Activated naive CD8-positive, alpha-beta T cell treated with anti-CD3 and anti-CD28 coated beads, Interleukin-2, amount 10 ng/mL, durations not matched to agents 7 days and 5 days (primary cell): ENCODE data around the gene TWF2. TPM values are rescaled to one million over a fixed set of nuclear protein-coding genes. Genes with fewer than 3 reads are reported as not detected.
A peak's percentile ranks its signal among the peaks of the same experiment; 100 is the strongest.

Experiments
- ATAC-seq: fragments of 150-1000 bp; cut with Tn5 transposase; one replicate; pipeline ENCODE4 v1.10.0; 2021; ENCODE audit warnings: low read depth, moderate library complexity
- POLR2A ChIA-PET: fragments of 350-600 bp; sonication (Branson Sonifier 250); formaldehyde crosslinking; loops from one replicate; lab custom pipeline; 2021; ENCODE audit warnings: antibody characterized with exemption; lab: Charles Lee
- DNase-seq: peaks from one replicate; pipeline ENCODE4 v3.0.0; 2021
- H3K27ac Mint-ChIP-seq: one replicate; pipeline ENCODE4 v1.8.0; 2022; ENCODE audit warnings: mild to moderate bottlenecking, mixed read lengths
- H3K27me3 Mint-ChIP-seq: one replicate; pipeline ENCODE4 v1.8.0; 2022; ENCODE audit warnings: mild to moderate bottlenecking, moderate library complexity, mixed read lengths
- H3K36me3 Mint-ChIP-seq: one replicate; pipeline ENCODE4 v1.8.0; 2021; ENCODE audit warnings: mild to moderate bottlenecking, mixed read lengths
- H3K4me1 Mint-ChIP-seq: one replicate; pipeline ENCODE4 v1.8.0; 2021; ENCODE audit warnings: mixed read lengths
- H3K4me3 Mint-ChIP-seq: one replicate; pipeline ENCODE4 v1.8.0; 2022; ENCODE audit warnings: mild to moderate bottlenecking, moderate library complexity, mixed read lengths
- H3K9me3 Mint-ChIP-seq: one replicate; pipeline ENCODE4 v1.8.0; 2021; ENCODE audit warnings: mixed read lengths
- total RNA-seq, 2 experiments: library from RNA; stranded (reverse); gene quantifications; one replicate each; pipeline ENCODE4 v1.2.3, GENCODE V29; 2021

The TWF2 gene
- total RNA-seq, 2 experiments from 2014 or later = 118 to 122 TPM

DNA sequence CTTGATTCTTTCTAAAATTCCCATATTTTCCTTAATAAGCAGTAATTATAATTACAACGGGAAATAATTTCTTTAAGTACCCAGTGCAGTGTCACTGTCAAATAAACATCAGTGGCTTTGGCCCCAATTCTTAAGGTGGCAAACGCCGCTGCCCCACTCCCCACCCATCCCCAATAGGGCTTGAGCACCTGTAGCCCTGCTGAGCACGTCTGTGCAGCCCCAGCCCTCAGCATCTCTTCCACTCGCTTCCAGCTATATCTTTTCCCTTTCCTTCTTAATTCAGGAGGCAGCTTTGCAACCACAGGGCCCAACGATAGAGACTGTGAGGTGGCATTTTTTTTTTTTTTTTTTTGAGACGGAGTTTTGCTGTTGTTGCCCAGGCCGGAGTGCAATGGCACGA is 15.7 kb upstream of the TWF2 start:
- peak overlapping the region; percentile 54 for H3K4me3 Mint-ChIP-seq
- H3K27me3 Mint-ChIP-seq = no peaks in the 10 kb centered on the region
- peak; percentile 19 for DNase-seq
- no peaks in the 10 kb centered on the region for H3K9me3 Mint-ChIP-seq
- peak overlapping the region; percentile 99 for H3K27ac Mint-ChIP-seq
- peaks cover 81% of the 10 kb centered on the region for H3K4me1 Mint-ChIP-seq
- ATAC-seq = no peak
- POLR2A ChIA-PET = interaction anchor here (0.7 to 30.7 kb wide), 9 partner anchors 9 to 1917 kb away, joined by 3 to 1053 read pairs (median 13); partner anchors contain the start of genes GLYCTK, PPM1M, TLR9 and TWF2
- peaks cover 62% of the 10 kb centered on the region for H3K36me3 Mint-ChIP-seq

DNA sequence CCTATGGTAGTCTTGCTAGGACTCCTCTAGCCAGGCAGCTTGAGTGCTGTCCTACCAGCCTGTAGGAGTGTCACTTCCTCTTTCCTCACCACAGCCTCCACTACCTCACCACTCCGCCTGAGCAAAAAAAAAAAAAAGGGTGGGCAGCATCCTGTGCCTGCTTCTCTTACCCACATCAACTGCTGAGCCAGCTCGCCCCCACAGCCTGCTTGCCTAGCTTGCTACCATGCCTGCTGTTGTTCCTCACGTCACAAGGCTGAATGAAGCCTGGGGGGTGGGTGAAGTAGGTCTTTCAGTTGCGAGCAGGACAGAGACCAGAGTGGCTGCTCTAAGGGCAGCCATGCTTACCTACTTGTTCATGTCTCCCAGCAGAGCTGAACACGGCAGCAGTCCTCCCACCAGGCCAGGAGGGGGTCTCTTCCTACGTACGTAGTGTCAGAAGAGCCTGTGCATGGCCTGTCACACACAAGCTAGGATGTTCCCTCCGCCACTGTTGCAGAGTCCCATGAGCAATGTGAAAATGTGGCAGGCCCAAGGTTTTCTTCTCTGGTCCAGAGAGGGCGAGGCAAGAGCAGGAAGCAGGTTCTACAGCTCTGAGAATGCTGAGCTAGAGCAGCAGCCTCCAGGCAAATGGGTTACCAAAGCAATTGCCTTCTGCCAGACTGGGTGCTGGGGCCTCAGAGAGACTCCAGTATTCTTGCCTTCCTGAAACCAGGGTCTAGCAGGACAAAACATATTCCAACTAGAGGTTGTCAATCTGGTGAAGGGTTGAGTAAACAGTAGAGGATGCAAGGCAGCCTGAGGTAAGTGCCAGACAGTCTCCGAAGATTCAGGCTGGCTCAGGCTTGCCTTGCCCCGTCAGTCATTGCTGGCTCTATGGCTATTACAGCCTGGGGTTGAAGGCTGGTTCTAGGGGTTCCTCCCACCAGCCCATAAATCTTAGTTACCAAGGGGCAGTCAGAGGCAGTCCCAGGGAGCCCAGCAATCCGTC is 14.7 kb upstream of the TWF2 start:
- no peaks in the 10 kb centered on the region for H3K27me3 Mint-ChIP-seq
- peak overlapping the region; percentile 99 for H3K27ac Mint-ChIP-seq
- H3K4me1 Mint-ChIP-seq = peaks cover 80% of the 10 kb centered on the region
- H3K4me3 Mint-ChIP-seq = peak overlapping the region; percentile 86
- DNase-seq (peak; percentile 77), ATAC-seq (peak; percentile 84)
- H3K9me3 Mint-ChIP-seq = no peaks in the 10 kb centered on the region
- H3K36me3 Mint-ChIP-seq = peaks cover 62% of the 10 kb centered on the region
- POLR2A ChIA-PET = interaction anchor here (1.0 to 30.7 kb wide), 9 partner anchors 9 to 198 kb away, joined by 3 to 1053 read pairs (median 13); partner anchors contain the start of genes GLYCTK, PPM1M, TLR9 and TWF2

DNA sequence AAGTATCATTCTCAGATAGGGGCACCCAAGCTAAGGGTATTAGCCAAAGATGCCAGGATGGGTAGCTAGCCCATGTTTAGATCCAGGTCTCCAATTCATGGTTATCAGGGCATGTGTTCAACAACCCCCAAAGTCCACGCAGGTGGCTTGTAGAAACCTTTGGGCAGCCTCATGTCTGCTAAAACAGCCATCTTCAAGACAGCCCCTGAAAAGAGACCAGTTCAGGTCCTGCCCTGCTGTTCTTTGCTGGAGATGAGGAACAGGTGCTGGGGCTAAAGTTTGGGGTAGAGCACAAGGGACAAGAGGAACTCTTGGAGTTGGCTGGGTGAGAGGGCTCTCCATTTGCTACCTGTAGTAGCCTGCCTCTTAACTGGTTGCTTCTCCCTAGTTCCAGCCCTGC is 11.2 kb upstream of the TWF2 start:
- H3K27ac Mint-ChIP-seq = peak overlapping the region; percentile 94
- H3K36me3 Mint-ChIP-seq = peaks cover 44% of the 10 kb centered on the region
- H3K27me3 Mint-ChIP-seq = no peaks in the 10 kb centered on the region
- H3K4me3 Mint-ChIP-seq = peak overlapping the region; percentile 14
- H3K4me1 Mint-ChIP-seq = peaks cover 64% of the 10 kb centered on the region
- no peaks in the 10 kb centered on the region for H3K9me3 Mint-ChIP-seq
- POLR2A ChIA-PET = interaction anchor here (1.6 to 30.7 kb wide), 4 partner anchors 11 to 28 kb away, joined by 4 to 1053 read pairs (median 81); partner anchors contain the start of genes GLYCTK, TWF2 and WDR82
- no peak for ATAC-seq
- DNase-seq = no peak

DNA sequence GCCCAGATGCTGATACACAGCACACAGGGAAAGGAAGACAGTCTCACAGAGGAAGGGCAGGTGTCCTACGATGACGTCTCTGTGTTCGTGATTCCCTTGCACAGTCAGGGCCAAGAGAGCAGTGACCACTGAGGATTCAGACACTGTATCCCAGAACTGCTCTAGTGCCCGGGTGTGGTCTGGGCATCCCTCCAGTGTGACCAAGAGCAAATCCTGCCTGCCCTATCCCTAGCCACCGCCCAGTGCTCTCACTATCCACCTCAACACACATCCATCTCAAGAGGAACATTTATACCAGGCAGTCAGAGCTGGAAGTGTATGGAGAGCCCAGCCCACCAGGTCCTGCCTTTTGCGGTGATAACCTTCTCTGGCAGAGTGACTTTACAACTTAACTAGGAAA is 10.7 kb upstream of the TWF2 start:
- DNase-seq = no peak
- peak overlapping the region; percentile 14 for H3K4me3 Mint-ChIP-seq
- no peaks in the 10 kb centered on the region for H3K27me3 Mint-ChIP-seq
- POLR2A ChIA-PET = interaction anchor here (1.6 to 30.7 kb wide), 4 partner anchors 11 to 28 kb away, joined by 4 to 1053 read pairs (median 81); partner anchors contain the start of genes GLYCTK, TWF2 and WDR82
- ATAC-seq = no peak
- H3K4me1 Mint-ChIP-seq = peaks cover 63% of the 10 kb centered on the region
- peaks cover 40% of the 10 kb centered on the region for H3K36me3 Mint-ChIP-seq
- H3K9me3 Mint-ChIP-seq = no peaks in the 10 kb centered on the region
- H3K27ac Mint-ChIP-seq = peak overlapping the region; percentile 94

DNA sequence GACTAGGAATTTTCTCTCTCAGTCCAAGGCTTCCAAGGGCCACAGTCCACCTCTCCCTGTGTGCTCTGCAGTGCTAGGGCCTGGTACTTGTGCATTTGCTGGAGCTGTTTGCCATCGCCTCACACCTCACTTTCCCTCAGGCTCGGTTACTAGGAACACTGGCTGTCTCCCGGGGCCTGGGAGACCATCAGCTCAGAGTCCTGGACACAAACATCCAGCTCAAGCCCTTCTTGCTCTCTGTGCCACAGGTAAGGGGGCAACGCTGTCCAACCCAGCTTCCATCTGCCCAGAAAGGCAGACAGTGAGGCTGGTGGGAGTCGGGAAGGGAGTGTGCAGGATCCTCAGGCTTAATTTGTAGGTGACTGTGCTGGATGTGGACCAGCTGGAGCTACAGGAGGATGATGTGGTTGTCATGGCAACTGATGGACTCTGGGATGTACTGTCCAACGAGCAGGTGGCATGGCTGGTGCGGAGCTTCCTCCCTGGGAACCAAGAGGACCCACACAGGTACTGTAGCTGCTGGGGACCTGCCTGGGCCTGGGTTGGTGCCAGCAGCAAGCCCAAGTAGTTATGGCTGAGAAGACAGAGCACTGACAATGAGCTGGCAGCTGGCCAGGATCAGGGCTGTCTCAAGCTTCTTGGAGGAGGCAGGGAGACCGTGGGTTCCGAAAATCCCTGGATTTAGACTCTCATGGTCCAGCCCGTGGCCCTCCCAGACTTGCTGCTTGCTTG is 10.0 kb upstream of the TWF2 start:
- H3K27ac Mint-ChIP-seq = peak overlapping the region; percentile 94
- POLR2A ChIA-PET = interaction anchor here (1.6 to 30.7 kb wide), 4 partner anchors 10 to 29 kb away, joined by 4 to 1053 read pairs (median 89); partner anchors contain the start of genes GLYCTK, TWF2 and WDR82
- H3K9me3 Mint-ChIP-seq = no peaks in the 10 kb centered on the region
- peaks cover 65% of the 10 kb centered on the region for H3K4me1 Mint-ChIP-seq
- DNase-seq (no peak), ATAC-seq (no peak)
- peak overlapping the region; percentile 91 for H3K4me3 Mint-ChIP-seq
- H3K36me3 Mint-ChIP-seq = peaks cover 37% of the 10 kb centered on the region
- no peaks in the 10 kb centered on the region for H3K27me3 Mint-ChIP-seq

DNA sequence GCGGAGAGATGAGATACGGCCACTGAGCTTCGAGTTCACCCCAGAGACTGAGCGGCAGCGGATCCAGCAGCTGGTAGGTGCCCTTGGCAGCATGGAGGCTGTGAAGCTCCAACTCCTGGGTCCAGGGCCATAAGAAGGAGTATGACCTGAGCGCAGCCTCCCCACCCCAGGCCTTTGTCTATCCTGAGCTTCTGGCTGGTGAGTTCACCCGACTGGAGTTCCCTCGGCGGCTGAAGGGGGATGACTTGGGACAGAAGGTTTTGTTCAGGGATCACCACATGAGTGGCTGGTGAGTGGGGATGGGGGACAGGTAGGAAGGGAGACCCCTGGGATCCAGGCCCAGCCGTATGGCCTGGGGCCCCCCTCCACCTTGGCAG is 9.2 kb upstream of the TWF2 start:
- Mint-ChIP-seq H3K4me1 (peaks cover 63% of the 10 kb centered on the region), H3K27me3 (no peaks in the 10 kb centered on the region), H3K27ac (peak overlapping the region; percentile 94), H3K4me3 (peak overlapping the region; percentile 91), H3K36me3 (peaks cover 35% of the 10 kb centered on the region), H3K9me3 (no peaks in the 10 kb centered on the region)
- no peak for DNase-seq
- ATAC-seq = no peak
- POLR2A ChIA-PET = interaction anchor here (3.8 to 30.7 kb wide), 3 partner anchors 9 to 30 kb away, joined by 20 to 1053 read pairs (median 158); partner anchors contain the start of genes GLYCTK, TWF2 and WDR82

DNA sequence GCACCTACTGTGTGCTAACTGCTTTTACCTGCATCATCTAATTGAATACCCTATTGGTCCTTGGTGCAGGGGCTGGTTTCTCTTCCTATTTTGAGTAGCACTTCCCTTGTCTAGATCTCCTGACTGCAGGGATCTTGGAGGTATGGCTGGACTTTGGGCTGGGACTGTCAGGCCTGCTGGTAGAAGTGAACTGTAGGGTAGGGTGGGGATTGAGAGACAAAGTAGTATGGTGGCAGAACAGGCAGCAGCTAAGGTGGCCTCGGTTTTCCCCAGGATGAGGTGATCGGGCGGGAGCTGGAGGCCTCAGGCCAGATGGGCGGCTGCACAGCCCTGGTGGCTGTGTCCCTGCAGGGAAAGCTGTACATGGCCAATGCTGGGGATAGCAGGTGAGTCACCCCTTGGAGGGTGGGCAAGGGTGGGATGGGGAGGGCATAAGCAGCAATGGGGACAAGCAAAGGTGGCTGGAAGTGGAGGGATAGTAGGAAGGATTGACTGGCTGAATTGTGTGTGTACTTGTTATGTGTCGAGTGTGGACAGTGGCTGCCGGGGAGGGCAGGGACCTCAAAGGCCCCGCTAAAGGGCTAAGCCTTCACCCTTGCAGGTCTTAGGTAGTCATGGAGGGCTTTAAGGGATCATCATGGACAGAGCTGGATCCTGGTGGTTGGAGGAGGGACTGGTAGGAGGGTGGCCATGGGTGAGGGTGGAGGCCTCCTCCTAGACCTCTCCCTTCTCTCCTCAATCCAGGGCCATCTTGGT is 8.6 kb upstream of the TWF2 start:
- ATAC-seq (no peak), DNase-seq (no peak)
- Mint-ChIP-seq H3K27ac (peak overlapping the region; percentile 94), H3K36me3 (peaks cover 31% of the 10 kb centered on the region), H3K4me1 (peaks cover 60% of the 10 kb centered on the region), H3K27me3 (no peaks in the 10 kb centered on the region), H3K9me3 (no peaks in the 10 kb centered on the region), H3K4me3 (peak overlapping the region; percentile 91)
- POLR2A ChIA-PET = interaction anchor here (3.8 to 30.7 kb wide), 3 partner anchors 8 to 30 kb away, joined by 20 to 1053 read pairs (median 158); partner anchors contain the start of genes GLYCTK, TWF2 and WDR82

DNA sequence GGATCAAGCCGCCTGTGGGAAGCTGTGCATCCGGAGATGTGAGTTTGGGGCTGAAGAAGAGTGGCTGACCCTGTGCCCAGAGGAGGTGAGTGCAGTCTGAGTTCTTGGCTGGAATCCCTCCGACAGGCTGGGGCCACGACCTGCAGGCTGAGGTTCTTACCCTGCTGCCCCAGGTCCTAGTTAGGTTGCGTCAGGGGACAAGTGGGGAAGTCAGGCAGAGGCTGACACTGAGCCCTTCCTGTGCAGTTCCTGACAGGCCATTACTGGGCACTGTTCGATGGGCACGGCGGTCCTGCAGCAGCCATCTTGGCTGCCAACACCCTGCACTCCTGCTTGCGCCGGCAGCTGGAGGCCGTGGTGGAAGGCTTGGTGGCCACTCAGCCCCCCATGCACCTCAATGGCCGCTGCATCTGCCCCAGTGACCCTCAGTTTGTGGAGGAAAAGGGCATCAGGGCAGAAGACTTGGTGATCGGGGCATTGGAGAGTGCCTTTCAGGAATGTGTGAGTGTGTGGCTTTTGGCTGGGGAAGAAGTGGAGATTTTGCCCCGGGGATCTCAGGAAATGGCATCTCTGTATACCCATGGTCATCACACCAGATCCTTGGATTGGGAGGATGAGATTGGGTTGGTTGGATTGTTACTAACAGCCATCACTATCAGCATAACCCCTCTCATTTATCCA is 7.9 kb upstream of the TWF2 start:
- POLR2A ChIA-PET = interaction anchor here (1.1 to 30.7 kb wide), 6 partner anchors 7 to 575 kb away, joined by 3 to 1053 read pairs (median 19); partner anchors contain the start of genes GLYCTK and WDR82
- peak overlapping the region; percentile 94 for H3K27ac Mint-ChIP-seq
- ATAC-seq = peak; percentile 12
- peaks cover 59% of the 10 kb centered on the region for H3K4me1 Mint-ChIP-seq
- H3K9me3 Mint-ChIP-seq = no peaks in the 10 kb centered on the region
- H3K4me3 Mint-ChIP-seq = peak overlapping the region; percentile 91
- H3K36me3 Mint-ChIP-seq = peaks cover 29% of the 10 kb centered on the region
- no peaks in the 10 kb centered on the region for H3K27me3 Mint-ChIP-seq
- DNase-seq = peak; percentile 53

DNA sequence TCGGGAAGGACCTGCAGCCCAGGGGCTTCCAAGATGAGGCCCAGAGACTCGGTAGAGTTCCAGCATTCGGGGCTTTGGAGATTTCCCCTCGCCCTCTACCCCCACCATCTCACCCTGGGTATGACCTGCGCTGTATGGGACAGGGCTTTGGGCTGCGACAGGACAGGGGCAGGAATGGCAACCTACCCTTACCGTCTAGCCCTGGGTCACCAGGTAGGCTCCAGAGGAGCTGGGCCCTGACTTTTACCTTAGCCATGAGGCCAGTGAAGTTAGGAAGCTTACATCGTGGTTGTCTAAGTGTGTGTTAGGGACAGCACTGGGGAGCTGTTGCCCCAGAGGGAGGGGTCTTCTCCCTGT is 7.3 kb upstream of the TWF2 start:
- peak; percentile 8 for ATAC-seq
- Mint-ChIP-seq H3K9me3 (no peaks in the 10 kb centered on the region), H3K4me1 (peaks cover 59% of the 10 kb centered on the region), H3K4me3 (peak overlapping the region; percentile 91), H3K27ac (peak overlapping the region; percentile 94), H3K27me3 (no peaks in the 10 kb centered on the region), H3K36me3 (peaks cover 29% of the 10 kb centered on the region)
- POLR2A ChIA-PET = interaction anchor here (1.1 to 30.7 kb wide), 6 partner anchors 8 to 574 kb away, joined by 3 to 1053 read pairs (median 19); partner anchors contain the start of genes GLYCTK and WDR82
- no peak for DNase-seq

DNA sequence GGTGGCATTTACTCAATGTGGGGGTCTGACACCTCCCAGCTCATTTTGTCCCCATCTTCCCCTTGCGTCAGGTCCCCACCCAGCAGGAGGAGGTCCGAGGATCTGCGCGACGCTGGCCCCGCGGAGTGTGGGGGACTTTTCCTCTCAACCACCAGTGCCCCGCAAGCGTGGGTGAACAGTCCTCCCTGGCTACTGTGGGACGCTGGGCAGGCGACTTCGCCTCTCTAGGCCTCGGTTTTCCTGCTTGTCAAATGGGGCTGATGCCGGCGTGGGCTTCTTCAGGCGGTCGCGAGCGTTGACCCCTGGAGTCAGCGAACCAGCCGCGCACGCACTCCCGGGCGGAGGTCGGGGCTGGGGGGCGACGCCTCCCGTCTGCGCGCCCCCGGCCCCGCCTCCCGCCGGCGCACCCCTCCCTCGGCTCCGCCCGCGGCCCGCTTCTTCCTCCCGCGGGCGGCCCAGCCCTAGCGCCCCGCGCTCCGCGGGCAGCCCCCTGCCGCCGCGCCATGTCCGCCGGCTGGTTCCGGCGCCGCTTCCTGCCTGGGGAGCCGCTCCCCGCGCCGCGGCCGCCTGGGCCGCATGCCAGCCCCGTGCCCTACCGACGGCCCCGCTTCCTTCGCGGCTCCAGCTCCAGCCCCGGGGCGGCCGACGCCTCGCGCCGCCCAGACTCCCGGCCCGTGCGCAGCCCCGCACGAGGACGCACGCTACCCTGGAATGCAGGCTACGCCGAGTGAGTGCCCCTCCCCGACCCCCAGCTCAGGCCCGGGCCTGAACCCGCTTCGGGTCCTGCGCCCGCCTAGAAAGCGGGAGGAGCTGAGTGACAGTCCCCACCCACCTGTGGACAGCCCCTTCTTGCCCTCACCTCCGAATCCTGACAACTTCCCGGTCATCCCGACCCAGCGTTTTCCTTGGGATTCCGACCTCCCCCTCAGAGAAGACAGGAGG is 6.6 kb upstream of the TWF2 start, which contains the start of gene PPM1M:
TSS of gene PPM1M (plus strand) at position 438 of the 942 bp plus-strand sequence. CDS start at position 504, 66 bp downstream.
- peaks cover 63% of the 10 kb centered on the region for H3K4me1 Mint-ChIP-seq
- peak within 1 kb of the TSS; percentile 94 for H3K27ac Mint-ChIP-seq
- POLR2A ChIA-PET = interaction anchor here (1.1 to 30.7 kb wide), 6 partner anchors 9 to 573 kb away, joined by 3 to 1053 read pairs (median 19); partner anchors contain the start of genes GLYCTK and WDR82
- DNase-seq = peak; percentile 81
- H3K27me3 Mint-ChIP-seq = no peaks in the 10 kb centered on the region
- ATAC-seq = peak; percentile 57
- no peaks in the 10 kb centered on the region for H3K9me3 Mint-ChIP-seq
- peaks cover 30% of the 10 kb centered on the region for H3K36me3 Mint-ChIP-seq
- peak within 1 kb of the TSS; percentile 91 for H3K4me3 Mint-ChIP-seq
